ENCODE measurements around the gene OTC. TPM values are rescaled to one million over a fixed set of nuclear protein-coding genes. Genes with fewer than 3 reads are reported as not detected.

Gene OTC
- total RNA-seq, 1 donor from 2014 or later = 0.32 TPM

- Histone ChIP-seq H3K36me3 (no peaks in the 10 kb centered on the region), H3K9me3 (no peaks in the 10 kb centered on the region), H3K4me1 (no peaks in the 10 kb centered on the region), H3K4me3 (no peak overlapping the region), H3K27me3 (no peaks in the 10 kb centered on the region), H3K27ac (no peak overlapping the region)
- no peak for TF ChIP-seq CTCF (IDR thresholded peaks at IDR 0.05)
- DNase-seq (ENCODE audit: low spot score in 2 of 2) = no peak
- intact Hi-C loops (cut with DNase I) = no loop called here
These were observed 48.0 kb downstream of the OTC start for GRCh38 chrX:38400389-38400910.

GRCh38 chrX:38402118-38402517, 49.7 kb downstream of the OTC start:
- TF ChIP-seq CTCF (IDR thresholded peaks at IDR 0.05) = no peak
- Histone ChIP-seq H3K4me3 (no peak overlapping the region), H3K36me3 (no peaks in the 10 kb centered on the region), H3K27me3 (no peaks in the 10 kb centered on the region), H3K4me1 (no peaks in the 10 kb centered on the region), H3K9me3 (no peaks in the 10 kb centered on the region), H3K27ac (no peak overlapping the region)
- intact Hi-C loops (cut with DNase I) = no loop called here
- DNase-seq (ENCODE audit: low spot score in 2 of 2) = no peak

GRCh38 chrX:38403834-38404233, 51.4 kb downstream of the OTC start:
- no peak for DNase-seq (ENCODE audit: low spot score in 2 of 2)
- no peak overlapping the region for H3K27ac ChIP-seq
- no peaks in the 10 kb centered on the region for H3K4me1 ChIP-seq
- H3K9me3 ChIP-seq = no peaks in the 10 kb centered on the region
- H3K36me3 ChIP-seq = no peaks in the 10 kb centered on the region
- no peak for TF ChIP-seq CTCF (IDR thresholded peaks at IDR 0.05)
- intact Hi-C loops (cut with DNase I) = no loop called here
- no peak overlapping the region for H3K4me3 ChIP-seq
- H3K27me3 ChIP-seq = no peaks in the 10 kb centered on the region

- intact Hi-C loops (cut with DNase I) = no loop called here
- H3K4me1 ChIP-seq = no peaks in the 10 kb centered on the region
- H3K9me3 ChIP-seq = no peaks in the 10 kb centered on the region
- DNase-seq (ENCODE audit: low spot score in 2 of 2) = no peak
- no peak for TF ChIP-seq CTCF (IDR thresholded peaks at IDR 0.05)
- H3K27me3 ChIP-seq = no peaks in the 10 kb centered on the region
- no peak overlapping the region for H3K27ac ChIP-seq
- H3K4me3 ChIP-seq = no peak overlapping the region
- H3K36me3 ChIP-seq = no peaks in the 10 kb centered on the region
These were observed 54.7 kb downstream of the OTC start for GRCh38 chrX:38407126-38407525.

- Histone ChIP-seq H3K4me3 (no peak overlapping the region), H3K9me3 (no peaks in the 10 kb centered on the region), H3K27ac (no peak overlapping the region), H3K4me1 (no peaks in the 10 kb centered on the region), H3K36me3 (no peaks in the 10 kb centered on the region), H3K27me3 (no peaks in the 10 kb centered on the region)
- intact Hi-C loops (cut with DNase I) = no loop called here
- DNase-seq (ENCODE audit: low spot score in 2 of 2) = no peak
- TF ChIP-seq CTCF (IDR thresholded peaks at IDR 0.05) = no peak
These were observed 56.9 kb downstream of the OTC start for GRCh38 chrX:38409289-38409688.

GRCh38 chrX:38426785-38427184, 74.4 kb downstream of the OTC start:
- H3K27me3 ChIP-seq = no peaks in the 10 kb centered on the region
- no peak for DNase-seq (ENCODE audit: low spot score in 2 of 2)
- TF ChIP-seq CTCF (IDR thresholded peaks at IDR 0.05) = no peak
- no peaks in the 10 kb centered on the region for H3K4me1 ChIP-seq
- H3K36me3 ChIP-seq = no peaks in the 10 kb centered on the region
- H3K4me3 ChIP-seq = no peak overlapping the region
- no peak overlapping the region for H3K27ac ChIP-seq
- intact Hi-C loops (cut with DNase I) = no loop called here
- H3K9me3 ChIP-seq = no peaks in the 10 kb centered on the region

All from ascending aorta (tissue), 2 donors.